Activated CD4-positive, CD25-positive, alpha-beta regulatory T cell treated with anti-CD3 and anti-CD28 coated beads, Interleukin-2, amount 50 U/mL, for 24 hours (primary cell): ENCODE measurements around the gene RPL7A.
"Not testable (repeated sequence)": the region's sequence is repeated elsewhere in the genome, so short reads cannot be mapped to it uniquely, and the experiment has no call there.

ENCODE experiments used
- ATAC-seq, 2 donors: fragments of 150-1000 bp; cut with Tn5 transposase; one replicate each; pipeline ENCODE4 v1.10.0; 2021; ENCODE audit warnings: mild to moderate bottlenecking in 1 of 2, moderate library complexity in 1 of 2

Gene RPL7A

DNA sequence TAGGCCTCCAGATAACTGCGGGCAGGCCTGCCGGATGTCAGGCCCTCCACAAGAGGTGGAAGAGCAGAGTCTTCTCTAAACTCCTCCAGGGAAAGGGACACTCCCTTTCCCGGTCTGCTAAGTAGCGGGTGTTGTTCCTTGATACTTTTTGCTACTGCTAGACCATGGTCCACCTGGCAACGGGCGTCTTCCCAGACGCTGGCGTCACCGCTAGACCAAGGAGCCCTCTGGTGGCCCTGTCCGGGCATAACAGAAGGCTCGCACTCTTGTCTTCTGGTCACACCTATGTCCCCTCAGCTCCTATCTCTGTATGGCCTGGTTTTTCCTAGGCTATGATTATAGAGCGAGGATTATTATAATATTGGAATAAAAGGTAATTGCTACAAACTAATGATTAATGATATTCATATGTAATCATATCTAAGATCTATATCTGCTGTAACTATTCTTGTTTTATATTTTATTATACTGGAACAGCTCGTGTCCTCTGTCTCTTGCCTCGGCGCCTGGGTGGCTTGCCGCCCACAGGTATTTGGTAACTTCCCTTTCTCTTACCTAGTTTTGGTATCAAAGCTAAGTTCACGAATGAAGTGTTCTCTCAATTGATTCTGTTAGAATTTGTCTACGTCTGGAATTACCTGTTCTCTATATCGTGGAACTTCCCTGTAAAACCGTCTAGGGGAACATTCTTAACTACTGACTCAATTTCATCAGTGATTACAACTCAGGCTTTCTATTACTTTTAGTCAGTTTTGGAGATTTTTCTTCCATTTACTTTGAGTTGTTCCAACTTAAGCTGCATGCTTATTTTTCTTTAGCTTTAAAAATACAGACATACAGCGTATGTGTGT is 18.5 kb upstream of the RPL7A start:
- ATAC-seq: not testable (repeated sequence)

DNA sequence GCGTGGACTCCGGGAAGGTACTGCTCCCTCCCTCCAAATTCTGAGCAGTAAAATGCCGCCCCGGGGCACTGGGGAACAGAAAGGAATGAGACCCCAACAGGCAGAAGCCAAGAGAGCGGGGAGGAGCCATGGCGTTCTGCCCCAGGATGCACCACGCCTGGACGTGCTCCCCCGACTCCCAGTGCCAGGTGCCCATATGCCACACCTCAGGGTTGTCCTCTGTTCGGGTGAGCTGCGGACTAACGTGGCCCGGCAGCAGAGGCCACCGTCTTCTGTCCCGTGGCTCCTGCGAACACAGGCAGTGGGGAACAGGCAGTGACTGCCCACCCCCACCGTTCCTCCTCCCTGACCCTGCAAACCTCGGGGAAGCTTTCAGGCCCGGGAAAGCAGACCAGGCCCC is 16.8 kb upstream of the RPL7A start:
- no peak for ATAC-seq

DNA sequence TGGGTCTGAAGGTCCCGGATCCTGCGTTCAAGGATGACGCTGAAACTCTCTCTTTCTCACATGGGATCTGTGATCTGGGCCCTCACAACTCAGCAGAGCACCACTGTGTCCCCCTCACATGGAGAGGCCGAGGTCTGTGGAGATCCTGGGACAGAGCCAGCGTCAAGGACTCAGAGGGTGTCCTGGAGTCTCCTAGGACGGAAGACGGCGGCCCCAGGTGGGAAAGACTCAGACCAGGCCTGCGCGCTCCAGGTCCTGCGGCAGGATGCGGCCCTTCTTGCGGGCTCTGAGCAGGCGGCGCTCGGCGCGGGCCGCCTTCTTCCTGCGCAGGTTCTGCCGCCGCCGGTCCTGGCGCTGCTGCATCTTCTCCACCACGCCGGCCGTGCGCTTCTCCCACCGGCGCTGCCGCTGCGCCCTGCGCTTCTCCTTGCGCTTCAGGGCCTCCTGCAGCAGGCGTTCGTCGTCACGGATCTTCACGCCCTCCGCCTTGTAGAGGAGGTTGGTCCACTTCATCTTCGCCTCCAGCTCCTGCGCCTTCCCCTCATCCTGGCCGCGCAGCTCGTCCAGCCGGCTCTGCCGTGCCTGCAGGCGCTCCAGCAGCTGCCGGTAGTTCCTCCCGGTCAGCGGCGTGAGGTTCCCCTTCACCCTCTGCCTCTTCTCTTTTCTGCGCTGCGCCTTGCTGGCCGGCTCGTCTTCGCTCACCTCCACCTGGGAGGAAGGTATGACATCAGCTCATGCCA is 16.2 kb upstream of the RPL7A start:
- no peak for ATAC-seq

DNA sequence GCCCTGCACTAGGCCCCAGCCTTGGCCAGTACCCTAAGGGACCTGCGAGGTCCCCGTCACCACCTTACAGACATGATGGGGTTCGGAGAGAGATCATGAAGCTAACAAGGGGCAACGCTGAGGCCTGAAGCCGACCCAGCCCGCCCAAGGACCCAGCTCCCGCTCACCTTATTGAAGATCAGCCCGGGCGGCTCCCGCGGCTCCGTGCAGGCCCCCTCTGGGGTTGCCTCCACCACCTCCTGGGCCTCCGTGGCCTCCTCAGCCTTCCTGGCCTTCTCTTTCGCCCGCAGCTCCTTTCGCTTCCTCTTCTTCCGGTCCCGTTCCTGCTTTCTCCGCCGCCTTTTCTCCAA is 15.7 kb upstream of the RPL7A start:
- ATAC-seq: no peak

DNA sequence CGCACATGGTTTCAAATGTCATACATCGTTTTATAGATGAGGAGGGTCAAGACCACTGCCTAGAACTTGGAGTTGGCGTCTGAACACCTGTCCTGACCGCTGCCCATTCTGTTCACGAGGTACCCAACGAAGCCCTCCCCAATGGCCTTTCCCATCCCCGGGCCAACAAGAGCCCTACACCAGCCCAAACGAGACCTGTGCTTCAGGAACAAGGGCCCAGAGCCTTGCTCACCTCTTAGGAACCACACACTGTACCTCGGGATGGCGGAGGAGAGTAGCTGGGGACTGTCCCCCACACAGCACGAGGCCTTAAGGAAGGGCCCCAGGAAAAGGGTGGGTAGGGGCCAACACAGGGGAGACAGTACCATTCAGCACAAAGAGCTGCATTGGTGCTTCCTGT is 15.0 kb upstream of the RPL7A start:
- no peak for ATAC-seq

DNA sequence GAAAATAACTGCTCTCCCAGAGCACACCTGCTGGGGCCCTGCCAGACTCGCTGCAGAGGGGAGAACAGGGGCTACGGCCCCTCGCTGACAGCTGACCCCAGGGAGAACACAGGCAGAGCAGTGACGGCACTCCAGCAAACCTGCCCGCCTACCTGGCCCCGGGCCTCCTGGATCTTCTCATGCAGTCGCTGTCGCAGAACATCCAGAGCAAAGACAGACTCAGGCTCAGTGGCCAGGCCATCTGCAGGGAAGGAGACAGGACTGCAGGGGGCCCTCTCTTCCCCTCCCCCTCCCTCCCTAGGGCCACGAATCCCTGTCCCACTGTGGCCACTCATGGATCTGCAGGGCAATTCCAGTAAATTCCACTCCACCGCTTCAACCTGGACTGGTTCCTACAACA is 14.5 kb upstream of the RPL7A start:
- ATAC-seq: no peak

DNA sequence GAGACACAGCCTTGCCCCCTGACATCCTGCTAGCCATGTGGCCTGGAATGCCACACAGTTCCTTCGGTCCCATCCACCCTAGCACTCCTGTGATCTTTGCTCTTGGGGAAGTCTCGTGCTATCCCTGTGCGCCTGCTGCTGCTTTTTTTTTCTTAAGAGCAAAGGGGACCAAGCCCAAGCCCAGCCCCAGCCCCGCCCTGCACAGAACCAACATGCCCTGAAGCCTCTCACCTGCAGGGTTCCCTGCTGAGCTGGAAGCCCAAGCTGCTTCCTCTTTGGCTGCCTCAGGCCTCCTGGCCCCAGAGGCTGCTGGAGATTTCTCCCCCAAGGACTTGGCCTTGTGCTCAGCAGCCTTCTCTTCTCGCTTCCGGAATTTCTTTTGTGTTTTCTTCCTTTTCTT is 13.9 kb upstream of the RPL7A start:
- ATAC-seq: no peak

DNA sequence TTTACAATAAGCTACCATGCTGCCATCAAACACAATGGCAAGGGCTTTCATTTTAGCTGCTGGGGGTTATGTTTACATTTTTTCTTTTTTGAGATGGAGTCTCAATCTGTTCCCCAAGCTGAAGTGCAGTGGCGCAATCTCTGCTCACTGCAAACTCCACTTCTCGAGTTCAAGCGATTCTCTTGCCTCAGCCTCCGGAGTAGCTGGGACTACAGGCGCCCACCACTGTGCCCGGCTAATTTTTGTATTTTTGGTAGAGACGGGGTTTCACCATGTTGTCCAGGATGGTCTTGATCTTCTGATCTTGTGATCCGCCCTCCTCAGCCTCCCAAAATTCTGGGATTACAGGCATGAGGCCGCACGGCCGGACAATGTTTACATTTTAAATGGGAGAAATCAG is 13.1 kb upstream of the RPL7A start:
- not testable (repeated sequence) for ATAC-seq

DNA sequence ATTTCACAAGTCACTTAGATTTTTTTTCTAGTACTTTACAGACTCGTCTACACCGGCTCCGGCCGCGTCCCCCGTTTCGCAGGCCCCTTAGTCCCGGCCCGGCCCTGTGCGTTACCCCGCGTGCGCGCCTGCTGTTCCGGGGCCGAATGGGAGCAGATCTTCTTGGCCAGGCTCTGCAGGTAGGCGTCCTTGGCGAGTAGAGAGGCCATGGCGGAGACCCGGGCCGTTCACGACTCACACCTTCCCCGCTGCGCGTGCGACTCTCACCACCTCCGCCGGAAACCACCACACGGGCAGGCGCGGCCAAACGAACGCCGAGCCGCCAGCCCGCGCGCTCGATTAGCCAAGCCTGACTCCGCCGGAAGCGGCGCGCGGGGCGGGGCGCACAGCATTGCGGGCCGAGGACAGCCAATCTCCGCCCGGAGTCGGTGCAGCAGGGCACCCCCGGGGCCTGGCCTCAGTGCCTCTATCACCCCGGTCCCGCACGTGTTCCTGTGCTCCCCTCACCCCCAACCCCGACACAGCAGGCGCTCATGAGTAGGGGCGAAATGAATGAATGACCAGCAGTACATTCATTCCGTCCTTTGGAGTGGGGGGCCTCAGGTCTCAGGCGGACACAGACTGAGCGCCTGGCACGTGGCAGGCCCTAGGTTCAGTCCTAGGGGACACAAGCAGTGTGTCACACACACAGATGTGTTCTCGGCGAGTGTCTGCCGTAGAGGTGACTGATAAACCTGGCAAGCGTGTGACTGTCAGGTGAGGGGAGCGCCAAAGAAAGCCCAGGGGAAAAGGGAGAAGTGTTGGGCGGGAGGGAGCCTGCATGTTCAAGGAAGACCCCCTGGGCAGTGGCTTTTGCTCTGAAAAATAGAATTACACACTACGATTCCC is 11.8 kb upstream of the RPL7A start, which contains the start of gene SURF6:
Gene SURF6 (minus strand): TSS at position 265 of the 888 bp plus-strand sequence. CDS start 56 bp downstream, at position 209.
- ATAC-seq: peak; percentile 96

DNA sequence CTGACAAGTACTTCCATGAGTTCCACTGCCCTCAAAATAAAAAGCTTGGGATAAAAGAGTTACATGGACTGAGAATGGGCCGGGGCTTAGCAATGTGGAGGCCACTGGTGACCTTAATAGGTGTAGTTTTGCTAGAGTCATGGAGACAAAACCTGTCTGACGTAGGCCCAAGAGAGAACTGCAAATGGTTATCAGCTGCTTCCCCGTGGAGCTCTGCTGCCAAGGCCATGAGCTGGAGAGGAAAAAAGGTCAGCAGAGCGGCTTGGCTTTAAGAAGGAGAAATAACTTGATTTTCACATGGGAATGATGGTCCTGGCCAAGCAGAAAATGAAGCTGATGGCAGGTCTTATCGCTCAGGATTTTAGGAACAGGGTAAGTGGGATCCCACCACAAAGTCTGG is 8.4 kb upstream of the RPL7A start:
- ATAC-seq: no peak

DNA sequence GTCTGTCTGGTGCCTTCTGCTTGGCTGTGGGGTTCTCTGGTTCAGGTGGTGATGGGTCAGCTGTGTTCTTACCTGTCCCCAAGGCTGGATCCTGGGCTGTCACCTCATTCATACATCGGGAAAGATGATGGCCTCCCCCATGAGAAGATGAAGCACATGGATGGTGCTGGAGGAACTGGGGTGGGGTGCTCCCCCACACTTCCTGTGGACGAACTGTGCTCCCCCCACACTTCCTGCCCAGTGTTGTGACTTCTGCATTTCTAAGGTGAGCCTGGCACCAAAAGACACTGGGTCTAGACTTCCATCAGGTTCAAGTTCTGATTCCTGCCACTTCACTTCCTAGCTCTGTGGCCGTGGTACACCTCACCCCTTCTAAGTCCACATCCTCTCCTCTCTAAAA is 7.8 kb upstream of the RPL7A start:
- ATAC-seq: no peak

DNA sequence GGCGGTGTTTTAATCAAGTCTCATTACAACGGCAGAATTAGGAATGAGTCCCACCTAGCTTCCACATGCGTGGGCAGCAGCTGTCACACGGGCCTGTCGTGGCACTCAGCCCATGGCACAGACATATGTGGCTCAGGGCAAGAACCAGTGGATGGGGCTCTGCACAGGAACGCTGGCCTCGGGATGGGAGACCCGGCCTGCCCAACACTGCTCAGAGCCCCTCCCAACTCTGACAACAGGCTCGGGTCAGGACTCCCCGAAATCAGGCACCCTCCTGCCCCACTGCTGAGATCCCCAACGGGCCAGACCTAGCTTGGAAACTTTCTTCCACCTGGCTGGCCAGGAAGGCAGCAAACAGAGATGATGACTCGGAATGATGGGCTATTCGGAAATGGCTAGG is 7.1 kb upstream of the RPL7A start:
- no peak for ATAC-seq

DNA sequence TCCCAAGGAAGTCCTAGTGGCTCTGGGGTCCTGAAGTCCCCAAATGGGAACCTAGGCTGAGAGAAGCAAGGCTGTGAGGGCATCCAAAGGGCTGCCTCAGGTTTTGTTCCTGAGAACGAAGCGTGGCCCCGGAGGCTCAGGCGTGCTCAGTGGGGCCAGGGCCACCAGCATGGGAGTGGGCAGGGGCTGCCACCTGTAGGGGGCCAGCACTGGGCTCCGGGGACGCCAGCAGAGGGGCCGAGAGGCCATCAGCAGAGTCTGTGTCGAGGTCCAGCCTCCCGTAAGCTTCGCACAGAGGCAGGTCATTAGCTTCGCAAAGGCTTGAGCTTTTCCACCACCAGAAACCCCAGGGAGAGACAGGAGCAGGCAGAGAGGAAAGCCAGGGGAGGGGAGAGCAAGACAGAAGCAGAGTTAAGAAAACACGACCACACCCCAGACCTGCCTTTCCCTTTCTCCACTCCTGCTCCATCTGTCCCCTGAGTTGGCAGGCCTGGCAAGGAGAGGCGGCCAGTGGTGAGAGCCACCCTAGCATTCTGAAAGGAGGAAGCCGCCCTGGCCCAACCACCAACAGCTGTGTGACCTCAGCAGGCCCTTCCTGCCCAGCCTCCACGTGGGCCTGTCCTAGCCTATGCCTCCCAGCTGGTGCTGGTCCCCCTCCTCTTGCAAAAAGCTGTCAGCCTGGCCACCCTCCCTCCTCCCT is 6.5 kb upstream of the RPL7A start:
- no peak for ATAC-seq

DNA sequence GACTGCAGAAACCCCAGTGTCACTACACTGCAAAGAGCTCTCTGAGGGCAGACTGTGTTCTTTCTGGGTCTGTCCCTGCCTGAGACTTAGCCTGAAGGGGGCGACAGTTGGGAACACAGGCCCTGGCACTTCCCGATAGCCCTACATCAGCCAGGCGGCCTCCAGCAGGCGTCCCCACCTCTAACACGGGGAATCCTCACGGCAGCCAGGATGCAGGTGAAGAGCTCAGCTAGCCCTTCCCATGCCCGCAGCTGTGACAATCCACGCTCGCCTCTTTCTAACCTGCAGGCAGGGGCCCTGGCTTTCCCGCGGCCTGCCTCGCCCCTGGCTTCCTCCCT is 6.0 kb upstream of the RPL7A start:
- no peak for ATAC-seq

DNA sequence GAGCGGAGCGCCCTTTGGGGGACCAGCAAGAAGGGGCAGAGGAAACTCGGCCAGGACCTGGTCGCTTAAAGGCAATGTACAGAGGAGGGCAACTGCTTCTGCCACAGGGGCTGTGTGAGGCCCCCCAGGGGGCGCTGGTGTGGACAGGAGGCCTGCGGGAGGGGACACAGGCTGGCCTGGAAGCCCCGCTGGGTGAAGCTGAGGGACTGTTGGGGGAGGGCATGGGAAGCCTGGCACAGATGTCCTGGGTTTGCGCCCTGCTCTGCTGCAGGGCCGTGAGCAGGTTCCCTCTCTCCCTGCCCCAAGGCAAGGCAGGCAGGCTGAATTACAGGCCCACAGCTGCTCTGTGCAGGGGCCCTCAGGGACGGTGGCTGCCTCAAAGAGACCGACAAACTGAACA is 5.4 kb upstream of the RPL7A start:
- ATAC-seq: no peak

DNA sequence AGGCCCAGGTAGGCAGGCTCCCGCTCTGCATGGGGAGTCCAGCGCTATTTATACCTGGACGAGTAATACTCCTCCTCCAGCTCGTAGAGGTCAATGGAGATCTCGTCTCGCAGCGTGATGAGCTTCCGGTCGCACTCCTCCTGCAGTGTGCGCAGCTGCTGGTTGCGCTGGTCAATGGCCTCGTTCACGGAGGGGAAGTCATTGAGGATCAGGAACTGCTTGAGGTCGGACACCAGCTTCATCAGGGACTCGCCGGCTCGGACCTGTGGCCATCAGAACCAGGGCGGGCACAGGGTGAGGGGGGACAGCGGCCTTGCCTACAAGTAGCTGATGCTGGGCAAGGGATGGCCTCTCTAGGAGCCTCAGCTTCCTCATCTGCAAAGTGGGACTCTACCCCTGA is 3.9 kb upstream of the RPL7A start:
- ATAC-seq: no peak

DNA sequence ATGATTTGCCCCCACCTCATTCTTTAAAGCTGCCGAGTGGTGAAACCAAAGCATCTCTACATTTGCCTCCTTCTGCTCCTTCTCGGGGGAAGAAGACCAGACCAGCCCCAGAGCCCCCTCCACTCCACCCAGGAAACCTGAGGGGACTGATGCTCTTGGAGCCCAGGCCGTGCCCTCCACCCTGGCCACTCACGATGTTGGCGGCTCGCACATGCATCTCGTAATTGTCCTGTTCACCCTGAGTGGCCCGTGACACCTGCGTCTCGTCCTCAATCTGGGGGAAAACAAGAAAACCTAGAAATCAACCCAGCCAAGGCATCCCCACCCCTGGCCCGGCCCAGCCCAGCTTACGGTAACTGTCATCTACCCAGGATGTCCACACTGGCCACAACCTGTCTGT is 3.0 kb upstream of the RPL7A start:
- no peak for ATAC-seq

DNA sequence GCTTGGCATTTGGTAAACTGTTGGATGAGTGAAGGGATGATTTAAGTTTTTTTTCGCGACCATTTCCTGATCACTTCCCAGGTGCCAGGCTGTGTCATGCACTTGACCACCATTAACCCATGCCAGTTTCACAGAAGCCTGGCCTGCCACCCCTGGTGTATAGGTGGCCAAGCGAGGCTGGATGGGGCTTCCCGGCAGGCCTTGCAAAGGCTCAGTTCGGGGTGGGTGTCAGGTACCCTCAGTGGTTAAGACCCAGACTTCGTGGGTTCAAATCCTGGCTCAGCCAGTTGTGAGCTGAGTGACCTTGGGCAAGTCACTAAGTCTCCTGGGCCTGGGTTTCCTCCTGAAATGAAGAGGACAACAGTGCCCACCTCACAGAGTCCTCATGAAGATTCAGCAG is 2.4 kb upstream of the RPL7A start:
- no peak for ATAC-seq

DNA sequence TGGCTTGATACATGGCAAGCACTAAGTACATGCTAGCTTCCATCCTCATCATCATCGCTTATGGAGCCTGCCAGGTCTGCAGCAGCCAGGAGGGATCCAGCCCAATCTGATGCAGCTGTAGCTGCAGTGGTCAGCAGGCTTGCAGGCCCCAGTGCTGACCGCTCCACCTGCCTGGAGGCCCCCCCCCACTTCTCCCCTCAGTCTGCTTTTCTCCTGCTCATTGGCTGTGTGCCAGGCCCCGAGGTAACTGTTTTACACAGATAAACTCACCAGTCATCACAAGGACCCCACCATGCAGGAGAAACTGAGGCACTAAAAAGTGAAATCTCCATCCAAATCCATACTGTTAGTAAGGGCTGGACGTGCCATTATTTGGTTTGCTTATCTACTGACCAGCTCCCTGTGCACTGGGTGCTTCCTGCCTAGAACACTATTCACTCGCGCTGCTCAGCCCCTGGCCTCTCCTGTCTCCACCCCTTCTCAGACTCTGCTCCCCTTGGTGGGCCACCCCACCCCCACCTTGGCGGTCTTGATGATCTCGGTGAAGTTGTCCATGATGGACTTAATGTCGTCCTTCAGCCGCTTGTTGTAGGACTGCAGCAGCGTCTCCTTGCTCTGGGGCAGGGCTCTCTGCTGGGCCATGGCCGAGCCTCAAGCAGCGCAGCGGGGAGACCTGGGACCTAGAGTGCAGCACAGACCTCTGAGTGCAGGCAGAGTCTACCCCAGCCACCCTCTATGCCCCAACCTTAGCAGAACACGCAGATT is 1.8 kb upstream of the RPL7A start:
- no peak for ATAC-seq

DNA sequence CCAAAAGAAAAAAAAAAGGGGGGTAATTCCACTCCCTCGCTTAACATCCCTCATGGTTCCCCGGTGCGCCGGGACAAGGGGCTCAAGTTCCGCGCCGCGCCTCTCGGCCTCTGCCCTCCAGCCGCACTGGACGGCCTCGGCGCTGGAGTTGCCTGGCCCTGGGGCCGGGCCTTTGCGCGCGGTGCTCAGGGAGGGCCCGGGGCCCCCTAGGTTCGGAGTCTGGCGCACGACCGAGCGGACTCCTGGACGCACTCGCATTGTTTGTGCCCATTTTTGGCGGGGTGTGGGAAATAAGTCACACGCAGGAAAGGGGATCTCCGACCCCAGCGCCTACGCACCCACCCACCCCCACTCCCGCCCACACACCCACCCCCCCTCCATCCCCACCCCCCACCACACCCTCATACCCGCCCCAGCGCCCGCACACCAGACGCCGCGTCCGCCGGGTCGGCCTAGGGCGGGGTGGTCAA is 468 bp upstream of the RPL7A start:
- ATAC-seq: peak; percentile 30 to 41

DNA sequence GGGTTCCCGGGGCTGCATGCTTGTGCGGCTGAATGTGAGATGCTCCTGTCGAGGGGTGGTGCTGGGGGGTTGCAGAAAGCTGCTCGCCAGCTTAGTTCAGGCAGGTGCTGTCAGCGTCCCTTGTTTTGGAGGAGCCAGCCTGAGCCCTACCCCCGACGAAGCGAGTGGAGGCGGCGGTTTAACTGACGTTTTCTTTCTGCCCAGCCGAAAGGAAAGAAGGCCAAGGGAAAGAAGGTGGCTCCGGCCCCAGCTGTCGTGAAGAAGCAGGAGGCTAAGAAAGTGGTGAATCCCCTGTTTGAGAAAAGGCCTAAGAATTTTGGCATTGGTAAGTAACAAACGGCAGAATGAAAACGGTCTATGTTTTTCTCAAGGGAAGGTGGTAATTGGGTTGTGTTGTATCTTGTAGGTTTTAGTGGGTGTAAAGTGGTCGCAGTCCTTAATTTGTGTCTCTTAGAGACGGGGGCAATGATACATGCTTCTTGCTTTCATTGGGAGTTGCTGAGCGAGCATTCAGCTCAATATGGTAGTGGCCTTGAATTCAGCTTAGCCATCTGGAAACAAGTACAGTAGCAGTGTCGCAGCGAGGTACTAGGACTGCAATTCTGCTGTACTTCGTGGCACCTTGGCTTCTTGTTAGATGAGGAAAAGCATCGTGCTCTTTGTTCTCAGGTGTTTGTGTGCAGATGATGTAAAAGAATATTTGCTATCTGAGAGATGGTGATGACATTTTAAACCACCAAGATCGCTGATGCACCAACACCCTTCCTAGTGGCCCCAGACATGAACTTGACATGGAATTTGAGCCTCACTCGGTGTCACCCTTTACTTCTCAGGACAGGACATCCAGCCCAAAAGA is 928 bp downstream of the RPL7A start:
- no peak for ATAC-seq
